ENCODE measurements around the gene SLC22A17.
A peak's percentile ranks its signal among the peaks of the same experiment; 100 is the strongest.

SLC22A17 gene

GRCh38 chr14:23307687-23308644 is 44.7 kb downstream of the SLC22A17 start:
- no peaks in the 10 kb centered on the region for H3K4me1 ChIP-seq (ENCODE audit: control insufficient read depth, insufficient read depth, low read length, poor library complexity, severe bottlenecking)
- peaks cover 17% of the 10 kb centered on the region for H3K27me3 ChIP-seq (replicated peaks; ENCODE audit: control insufficient read depth, insufficient read depth, low read length, poor library complexity, severe bottlenecking)
- no peaks in the 10 kb centered on the region for H3K36me3 ChIP-seq (ENCODE audit: control insufficient read depth, insufficient read depth, low read length)
- no peak overlapping the region for H3K27ac ChIP-seq (ENCODE audit: insufficient read depth, low read length, poor library complexity, severe bottlenecking)
- no peaks in the 10 kb centered on the region for H3K9me3 ChIP-seq (ENCODE audit: control insufficient read depth, low read length)
- H3K4me3 ChIP-seq (ENCODE audit: insufficient read depth, low read depth, low read length, poor library complexity, severe bottlenecking), result no peak overlapping the region
- DNase-seq, result no peak

DNA sequence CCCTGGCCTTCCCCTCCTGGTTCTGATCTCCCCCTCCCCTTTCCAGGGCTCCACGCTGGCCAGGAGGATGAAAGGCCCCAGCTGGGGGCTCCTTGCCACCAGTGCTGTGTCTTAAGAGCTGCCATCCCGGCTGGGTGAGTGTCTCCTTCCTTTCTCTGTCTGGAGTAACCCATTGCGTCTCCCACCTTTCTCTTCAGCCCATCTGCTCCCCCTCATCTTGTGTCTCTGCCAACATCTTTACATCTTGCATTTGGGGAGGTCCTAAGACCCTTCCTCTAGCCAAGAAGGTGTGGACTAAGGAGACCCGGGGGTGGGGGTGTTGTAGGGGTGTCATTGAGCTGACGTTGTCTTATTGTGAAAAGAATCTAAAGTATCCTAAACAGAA is 45.5 kb downstream of the SLC22A17 start:
- H3K36me3 ChIP-seq (ENCODE audit: control insufficient read depth, insufficient read depth, low read length), result no peaks in the 10 kb centered on the region
- H3K27me3 ChIP-seq (replicated peaks; ENCODE audit: control insufficient read depth, insufficient read depth, low read length, poor library complexity, severe bottlenecking), result peaks cover 17% of the 10 kb centered on the region
- H3K4me1 ChIP-seq (ENCODE audit: control insufficient read depth, insufficient read depth, low read length, poor library complexity, severe bottlenecking), result no peaks in the 10 kb centered on the region
- DNase-seq, result no peak
- H3K27ac ChIP-seq (ENCODE audit: insufficient read depth, low read length, poor library complexity, severe bottlenecking), result no peak overlapping the region
- no peak overlapping the region for H3K4me3 ChIP-seq (ENCODE audit: insufficient read depth, low read depth, low read length, poor library complexity, severe bottlenecking)
- H3K9me3 ChIP-seq (ENCODE audit: control insufficient read depth, low read length), result no peaks in the 10 kb centered on the region

- Histone ChIP-seq H3K4me3 (ENCODE audit: insufficient read depth, low read depth, low read length, poor library complexity, severe bottlenecking) (no peak within 1 kb of the TSS), H3K27ac (ENCODE audit: insufficient read depth, low read length, poor library complexity, severe bottlenecking) (no peak within 1 kb of the TSS), H3K9me3 (ENCODE audit: control insufficient read depth, low read length) (no peaks in the 10 kb centered on the region), H3K4me1 (ENCODE audit: control insufficient read depth, insufficient read depth, low read length, poor library complexity, severe bottlenecking) (peaks cover 2% of the 10 kb centered on the region), H3K36me3 (ENCODE audit: control insufficient read depth, insufficient read depth, low read length) (no peaks in the 10 kb centered on the region), H3K27me3 (replicated peaks; ENCODE audit: control insufficient read depth, insufficient read depth, low read length, poor library complexity, severe bottlenecking) (peaks cover 17% of the 10 kb centered on the region)
- no peak for DNase-seq
Measured at GRCh38 chr14:23306412-23307145, 46.1 kb downstream of the SLC22A17 start, which contains the start of gene BCL2L2. Gene BCL2L2, plus strand, starts transcription at chr14:23306833. Its CDS starts 935 bp downstream, at chr14:23307768.

GRCh38 chr14:23302290-23303225 is 50.1 kb downstream of the SLC22A17 start, which contains the start of gene PPP1R3E:
Gene PPP1R3E, minus strand, starts transcription at chr14:23302859. Its CDS starts 283 bp downstream, at chr14:23302576.
- Histone ChIP-seq H3K4me1 (ENCODE audit: control insufficient read depth, insufficient read depth, low read length, poor library complexity, severe bottlenecking) (peaks cover 11% of the 10 kb centered on the region), H3K36me3 (ENCODE audit: control insufficient read depth, insufficient read depth, low read length) (no peaks in the 10 kb centered on the region), H3K27ac (ENCODE audit: insufficient read depth, low read length, poor library complexity, severe bottlenecking) (peak within 1 kb of the TSS; percentile 90), H3K27me3 (replicated peaks; ENCODE audit: control insufficient read depth, insufficient read depth, low read length, poor library complexity, severe bottlenecking) (peaks cover 13% of the 10 kb centered on the region), H3K9me3 (ENCODE audit: control insufficient read depth, low read length) (no peaks in the 10 kb centered on the region), H3K4me3 (ENCODE audit: insufficient read depth, low read depth, low read length, poor library complexity, severe bottlenecking) (peak within 1 kb of the TSS; percentile 76)
- peak; percentile 77 to 83 (median 79) for DNase-seq

GRCh38 chr14:23301969-23302289 is 50.8 kb downstream of the SLC22A17 start:
- no peaks in the 10 kb centered on the region for H3K9me3 ChIP-seq (ENCODE audit: control insufficient read depth, low read length)

DNA sequence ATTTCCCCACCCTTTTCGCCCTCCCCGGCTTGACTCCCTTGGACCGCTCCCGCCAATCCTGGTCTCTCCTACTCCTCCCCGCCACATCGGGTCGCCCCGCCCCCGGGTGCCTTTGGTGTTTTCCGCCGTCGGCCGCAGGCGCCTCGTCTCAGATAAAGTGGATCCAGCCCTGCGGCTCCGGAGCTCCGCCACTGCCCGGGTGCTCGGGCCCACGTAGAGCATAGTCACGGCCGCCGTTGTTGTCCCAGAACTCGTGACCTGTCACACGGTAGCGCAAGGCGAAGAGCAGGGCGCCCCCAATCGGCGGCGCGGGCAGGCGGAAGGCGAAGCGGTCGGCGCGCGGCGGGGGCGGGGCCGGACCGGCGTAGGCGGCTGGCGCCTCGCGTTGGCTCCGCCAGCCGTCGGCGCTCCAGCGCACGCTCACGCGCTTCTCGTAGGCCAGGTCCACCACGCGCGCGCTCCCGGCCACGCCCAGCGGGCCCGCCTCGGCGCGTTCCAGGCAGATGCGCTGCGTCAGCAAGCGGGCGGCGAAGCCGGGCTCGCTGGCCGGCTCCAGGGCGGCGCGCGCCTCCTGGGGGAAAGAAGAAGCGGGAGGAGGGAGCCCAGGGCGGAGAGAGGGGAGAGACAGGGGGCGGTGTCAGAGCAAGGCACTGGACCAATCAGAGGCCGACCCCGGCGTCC is 51.3 kb downstream of the SLC22A17 start:
- H3K4me3 ChIP-seq (ENCODE audit: insufficient read depth, low read depth, low read length, poor library complexity, severe bottlenecking), result peak overlapping the region; percentile 76
- peaks cover 11% of the 10 kb centered on the region for H3K4me1 ChIP-seq (ENCODE audit: control insufficient read depth, insufficient read depth, low read length, poor library complexity, severe bottlenecking)
- H3K36me3 ChIP-seq (ENCODE audit: control insufficient read depth, insufficient read depth, low read length), result no peaks in the 10 kb centered on the region

More at GRCh38 chr14:23301969-23302289, 50.8 kb downstream of the SLC22A17 start:
- Histone ChIP-seq H3K27ac (ENCODE audit: insufficient read depth, low read length, poor library complexity, severe bottlenecking) (peak overlapping the region; percentile 90), H3K4me3 (ENCODE audit: insufficient read depth, low read depth, low read length, poor library complexity, severe bottlenecking) (peak overlapping the region; percentile 76), H3K36me3 (ENCODE audit: control insufficient read depth, insufficient read depth, low read length) (no peaks in the 10 kb centered on the region), H3K27me3 (replicated peaks; ENCODE audit: control insufficient read depth, insufficient read depth, low read length, poor library complexity, severe bottlenecking) (peaks cover 7% of the 10 kb centered on the region), H3K4me1 (ENCODE audit: control insufficient read depth, insufficient read depth, low read length, poor library complexity, severe bottlenecking) (peaks cover 11% of the 10 kb centered on the region)
- DNase-seq, result no peak

DNA sequence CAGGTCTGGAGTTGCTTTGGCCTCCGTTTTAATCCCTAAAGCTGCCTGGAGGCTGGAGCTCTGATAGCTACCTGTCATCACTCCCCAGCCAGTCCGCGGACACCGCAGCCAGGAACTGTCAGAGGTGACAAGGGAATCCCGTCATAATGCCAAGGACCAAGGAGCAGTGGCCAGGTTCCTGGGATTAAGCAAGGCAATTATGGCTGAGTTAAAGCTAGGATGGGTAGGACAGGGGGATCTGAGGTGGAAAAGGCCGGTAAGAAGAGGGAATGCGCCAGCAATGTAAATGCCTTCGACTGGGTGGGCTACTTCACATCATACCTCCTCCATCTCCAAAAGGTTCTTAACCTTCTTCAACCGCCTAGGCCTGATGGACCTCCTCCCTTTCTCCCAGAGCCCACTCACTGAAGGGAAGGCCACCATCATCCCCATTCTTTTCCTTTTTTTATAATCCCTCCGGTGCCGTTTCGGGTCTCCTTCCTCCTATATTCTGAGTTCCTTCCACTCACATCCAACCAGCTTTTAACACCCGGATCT is 51.9 kb downstream of the SLC22A17 start:
- Histone ChIP-seq H3K36me3 (ENCODE audit: control insufficient read depth, insufficient read depth, low read length) (no peaks in the 10 kb centered on the region), H3K4me3 (ENCODE audit: insufficient read depth, low read depth, low read length, poor library complexity, severe bottlenecking) (peak overlapping the region; percentile 67), H3K27me3 (replicated peaks; ENCODE audit: control insufficient read depth, insufficient read depth, low read length, poor library complexity, severe bottlenecking) (no peaks in the 10 kb centered on the region), H3K9me3 (ENCODE audit: control insufficient read depth, low read length) (no peaks in the 10 kb centered on the region), H3K4me1 (ENCODE audit: control insufficient read depth, insufficient read depth, low read length, poor library complexity, severe bottlenecking) (peaks cover 11% of the 10 kb centered on the region), H3K27ac (ENCODE audit: insufficient read depth, low read length, poor library complexity, severe bottlenecking) (peak overlapping the region; percentile 90)
- DNase-seq, result no peak

More for the DNA sequence above, 51.3 kb downstream of the SLC22A17 start:
- H3K9me3 ChIP-seq (ENCODE audit: control insufficient read depth, low read length), result no peaks in the 10 kb centered on the region
- peak overlapping the region; percentile 90 for H3K27ac ChIP-seq (ENCODE audit: insufficient read depth, low read length, poor library complexity, severe bottlenecking)
- H3K27me3 ChIP-seq (replicated peaks; ENCODE audit: control insufficient read depth, insufficient read depth, low read length, poor library complexity, severe bottlenecking), result peaks cover 2% of the 10 kb centered on the region
- DNase-seq, result peak; percentile 92 to 94 (median 94)

- Histone ChIP-seq H3K36me3 (ENCODE audit: control insufficient read depth, insufficient read depth, low read length) (no peaks in the 10 kb centered on the region), H3K4me1 (ENCODE audit: control insufficient read depth, insufficient read depth, low read length, poor library complexity, severe bottlenecking) (peaks cover 13% of the 10 kb centered on the region), H3K4me3 (ENCODE audit: insufficient read depth, low read depth, low read length, poor library complexity, severe bottlenecking) (peak overlapping the region; percentile 67), H3K9me3 (ENCODE audit: control insufficient read depth, low read length) (no peaks in the 10 kb centered on the region), H3K27ac (ENCODE audit: insufficient read depth, low read length, poor library complexity, severe bottlenecking) (peak overlapping the region; percentile 90), H3K27me3 (replicated peaks; ENCODE audit: control insufficient read depth, insufficient read depth, low read length, poor library complexity, severe bottlenecking) (no peaks in the 10 kb centered on the region)
- no peak for DNase-seq
Measured at GRCh38 chr14:23299986-23300686, 52.6 kb downstream of the SLC22A17 start.

Measured in effector memory CD4-positive, alpha-beta T cell (primary cell).